HG03342 (cell line): ENCODE results near the gene MS4A18.
"Not testable (repeated sequence)": the region's sequence is repeated elsewhere in the genome, so short reads cannot be mapped to it uniquely, and the experiment has no call there.

Source experiments
- ATAC-seq: cut with Tn5 transposase; IDR thresholded peaks from one replicate; pipeline ENCODE4 v1.9.1; 2021; ENCODE audit warnings: mild to moderate bottlenecking, moderate library complexity; ENCODE audit not compliant: unreplicated experiment

Gene MS4A18

GRCh38 chr11:60734279-60734678 is 9.8 kb downstream of the MS4A18 start:
- ATAC-seq = no peak

GRCh38 chr11:60739114-60739513 is 14.6 kb downstream of the MS4A18 start:
- ATAC-seq = no peak

- ATAC-seq = no peak
These were observed 16.1 kb downstream of the MS4A18 start for GRCh38 chr11:60740573-60740972.

- no peak for ATAC-seq
These were observed 16.9 kb downstream of the MS4A18 start for GRCh38 chr11:60741421-60741820.

- ATAC-seq = no peak
These were observed 18.5 kb downstream of the MS4A18 start for GRCh38 chr11:60743058-60743457.

GRCh38 chr11:60744114-60744513 is 19.6 kb downstream of the MS4A18 start:
- no peak for ATAC-seq

GRCh38 chr11:60747359-60747873 is 22.9 kb downstream of the MS4A18 start:
- no peak for ATAC-seq

- no peak for ATAC-seq
These were observed 23.7 kb downstream of the MS4A18 start for GRCh38 chr11:60748225-60748624.

- no peak for ATAC-seq
These were observed 24.3 kb downstream of the MS4A18 start for GRCh38 chr11:60748821-60749220.

GRCh38 chr11:60750911-60751310 is 26.4 kb downstream of the MS4A18 start:
- no peak for ATAC-seq

GRCh38 chr11:60753309-60753708 is 28.8 kb downstream of the MS4A18 start:
- ATAC-seq = no peak

GRCh38 chr11:60754887-60755286 is 30.4 kb downstream of the MS4A18 start:
- no peak for ATAC-seq

- no peak for ATAC-seq
These were observed 31.9 kb downstream of the MS4A18 start, which contains the start of gene MS4A15 for GRCh38 chr11:60756307-60757032. MS4A15 (plus strand) TSS chr11:60756867; CDS start chr11:60763734, 6,867 bp downstream.

- no peak for ATAC-seq
These were observed 32.8 kb downstream of the MS4A18 start for GRCh38 chr11:60757231-60757800.

- not testable (repeated sequence) for ATAC-seq
These were observed 34.2 kb downstream of the MS4A18 start for GRCh38 chr11:60758671-60759070.

GRCh38 chr11:60759438-60760225 is 35.1 kb downstream of the MS4A18 start:
- ATAC-seq = not testable (repeated sequence)

GRCh38 chr11:60761436-60762190 is 37.1 kb downstream of the MS4A18 start:
- no peak for ATAC-seq

- ATAC-seq = peak; percentile 70
These were observed 38.6 kb downstream of the MS4A18 start for GRCh38 chr11:60762851-60763691.

- ATAC-seq = no peak
These were observed 39.3 kb downstream of the MS4A18 start for GRCh38 chr11:60763692-60764369.
